ENCODE measurements around the gene PPM1K.

Gene PPM1K

DNA sequence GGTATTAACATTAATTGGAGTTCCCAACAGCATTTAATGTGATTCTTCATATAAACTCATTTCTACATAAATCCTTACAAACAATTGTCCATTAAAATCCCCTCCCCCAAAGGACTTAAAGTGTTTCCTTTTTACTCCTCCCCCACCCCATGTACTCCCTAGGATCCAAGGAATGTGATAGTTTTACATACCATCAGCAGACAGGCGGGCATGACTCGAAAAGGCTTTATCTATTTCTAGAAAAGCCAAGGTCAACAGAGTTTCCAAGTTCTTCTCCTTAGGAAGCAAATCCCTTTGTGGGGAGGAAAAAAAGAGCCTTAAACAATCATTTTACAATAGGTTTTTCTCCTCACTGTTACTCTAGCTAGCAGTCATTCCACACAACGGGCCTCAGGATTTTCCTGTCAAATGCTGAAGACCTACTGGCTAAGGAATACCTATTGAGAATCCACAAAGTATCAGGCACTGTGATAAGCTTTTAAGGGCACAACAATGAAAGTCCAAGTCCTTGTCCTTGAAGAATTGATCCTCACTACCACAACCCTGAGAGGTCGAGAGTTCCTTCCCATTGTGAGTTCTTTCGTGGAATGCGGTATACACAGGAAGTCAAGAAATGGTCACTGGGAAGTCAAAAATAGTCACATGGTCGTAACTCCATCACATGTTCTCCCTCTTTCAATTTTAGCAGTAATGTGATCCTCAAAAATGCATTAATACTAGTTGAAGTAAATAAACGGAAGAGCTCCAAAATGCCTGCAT is 7.2 kb downstream of the PPM1K start:
- no CpG with 5 or more reads among the region's 8 CpGs for WGBS (ENCODE audit: insufficient coverage, insufficient read length)
- H3K27ac ChIP-seq (ENCODE audit: low read length) = no peak overlapping the region
- H3K4me3 ChIP-seq (ENCODE audit: low read length) = no peak overlapping the region
- DNase-seq (ENCODE audit: low read depth, low spot score) = no peak
- no peaks in the 10 kb centered on the region for H3K27me3 ChIP-seq (ENCODE audit: control insufficient read depth, insufficient read depth, low read length)
- H3K9me3 ChIP-seq (ENCODE audit: control insufficient read depth, insufficient read depth, low read length) = no peaks in the 10 kb centered on the region; the same call in 1 of the 2 replicates
- H3K36me3 ChIP-seq (ENCODE audit: control insufficient read depth, insufficient read depth, low read length) = 0 out of 2 replicates have a peak, but pooled peaks cover 3% of the 10 kb centered on the region
- no peaks in the 10 kb centered on the region for H3K4me1 ChIP-seq (ENCODE audit: control insufficient read depth, insufficient read depth, low read length)

DNA sequence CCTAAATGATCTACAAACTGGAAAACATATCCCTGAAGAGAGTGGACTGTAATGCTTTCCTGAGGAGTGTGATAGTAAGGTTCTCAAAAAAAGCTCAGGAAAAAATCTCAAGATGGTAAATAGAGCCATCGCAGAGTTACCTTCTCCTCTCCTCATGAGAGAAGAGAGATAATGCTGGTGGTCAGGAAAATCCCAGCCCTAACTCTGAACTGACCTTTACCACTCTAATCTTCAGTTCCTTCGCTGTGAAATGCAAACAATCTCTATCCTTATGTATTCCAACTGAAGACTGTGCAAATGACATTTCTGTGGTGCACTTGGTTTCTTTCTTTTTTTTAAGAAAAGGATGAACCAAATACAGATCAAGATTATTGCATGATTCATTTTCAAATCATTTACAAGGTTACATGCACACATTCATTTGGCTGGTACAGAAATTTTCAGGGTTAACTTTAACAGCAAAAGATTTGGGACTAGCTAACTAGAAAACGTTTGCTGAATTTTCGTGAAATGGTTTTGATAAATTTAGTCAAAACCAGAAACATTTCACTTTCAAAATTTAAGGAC is 8.3 kb downstream of the PPM1K start:
- WGBS (ENCODE audit: insufficient coverage, insufficient read length) = no CpG with 5 or more reads among the region's 4 CpGs
- Histone ChIP-seq H3K4me3 (ENCODE audit: low read length) (no peak overlapping the region), H3K9me3 (ENCODE audit: control insufficient read depth, insufficient read depth, low read length) (no peaks in the 10 kb centered on the region; the same call in 1 of the 2 replicates), H3K36me3 (ENCODE audit: control insufficient read depth, insufficient read depth, low read length) (0 out of 2 replicates have a peak, but pooled peaks cover 3% of the 10 kb centered on the region), H3K27ac (ENCODE audit: low read length) (no peak overlapping the region), H3K4me1 (ENCODE audit: control insufficient read depth, insufficient read depth, low read length) (no peaks in the 10 kb centered on the region), H3K27me3 (ENCODE audit: control insufficient read depth, insufficient read depth, low read length) (no peaks in the 10 kb centered on the region)
- no peak for DNase-seq (ENCODE audit: low read depth, low spot score)

DNA sequence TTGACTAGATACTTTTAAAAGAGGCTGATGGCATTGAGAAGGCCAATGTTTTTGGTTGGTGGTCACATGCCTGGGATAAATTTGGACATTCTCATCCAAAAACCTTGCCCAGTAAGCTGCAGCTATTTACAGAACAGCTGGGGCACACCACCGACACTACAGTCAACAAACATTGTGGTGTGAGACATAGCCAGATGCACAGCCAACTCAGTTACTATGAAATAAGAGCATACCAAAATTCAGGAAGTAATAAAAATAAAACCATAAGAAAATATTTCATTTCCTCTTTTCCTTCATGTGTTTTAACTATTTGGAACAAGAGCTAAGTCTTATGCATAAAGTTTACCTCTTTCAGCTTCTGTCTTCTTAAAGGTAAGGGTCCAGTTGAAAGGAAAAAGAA is 8.8 kb downstream of the PPM1K start:
- no peak for DNase-seq (ENCODE audit: low read depth, low spot score)
- no CpG with 5 or more reads among the region's 1 CpG for WGBS (ENCODE audit: insufficient coverage, insufficient read length)

DNA sequence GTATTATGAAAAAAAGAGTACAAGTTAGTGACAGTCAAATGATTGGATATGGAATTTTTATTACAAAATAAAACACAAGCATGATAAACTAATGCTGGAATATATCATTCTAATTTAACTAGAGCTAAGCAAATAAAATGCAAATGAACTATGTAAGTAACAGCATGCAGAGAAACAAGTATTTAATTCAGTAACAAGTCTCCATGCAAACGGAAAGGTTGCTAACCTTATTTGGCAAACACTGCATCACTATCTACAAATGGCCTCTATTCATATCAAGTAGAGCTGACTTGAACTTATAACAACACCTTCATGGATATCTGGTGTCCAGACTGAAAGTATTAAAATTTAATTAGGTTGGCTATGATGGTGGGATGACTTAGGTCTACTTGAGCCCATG is 15.4 kb downstream of the PPM1K start:
- no peak for DNase-seq (ENCODE audit: low read depth, low spot score)
- Histone ChIP-seq H3K36me3 (ENCODE audit: control insufficient read depth, insufficient read depth, low read length) (peaks cover 8% of the 10 kb centered on the region; the same call in 1 of the 2 replicates), H3K27ac (ENCODE audit: low read length) (no peak overlapping the region), H3K4me1 (ENCODE audit: control insufficient read depth, insufficient read depth, low read length) (no peaks in the 10 kb centered on the region), H3K4me3 (ENCODE audit: low read length) (no peak overlapping the region), H3K9me3 (ENCODE audit: control insufficient read depth, insufficient read depth, low read length) (no peaks in the 10 kb centered on the region), H3K27me3 (ENCODE audit: control insufficient read depth, insufficient read depth, low read length) (no peaks in the 10 kb centered on the region)
- no CpG with 5 or more reads among the region's 1 CpG for WGBS (ENCODE audit: insufficient coverage, insufficient read length)

More for the DNA sequence above, 8.8 kb downstream of the PPM1K start:
- no peaks in the 10 kb centered on the region for H3K27me3 ChIP-seq (ENCODE audit: control insufficient read depth, insufficient read depth, low read length)
- H3K4me3 ChIP-seq (ENCODE audit: low read length) = no peak overlapping the region
- H3K36me3 ChIP-seq (ENCODE audit: control insufficient read depth, insufficient read depth, low read length) = 0 out of 2 replicates have a peak, but pooled peaks cover 3% of the 10 kb centered on the region
- H3K9me3 ChIP-seq (ENCODE audit: control insufficient read depth, insufficient read depth, low read length) = no peaks in the 10 kb centered on the region; the same call in 1 of the 2 replicates
- H3K27ac ChIP-seq (ENCODE audit: low read length) = no peak overlapping the region
- no peaks in the 10 kb centered on the region for H3K4me1 ChIP-seq (ENCODE audit: control insufficient read depth, insufficient read depth, low read length)

DNA sequence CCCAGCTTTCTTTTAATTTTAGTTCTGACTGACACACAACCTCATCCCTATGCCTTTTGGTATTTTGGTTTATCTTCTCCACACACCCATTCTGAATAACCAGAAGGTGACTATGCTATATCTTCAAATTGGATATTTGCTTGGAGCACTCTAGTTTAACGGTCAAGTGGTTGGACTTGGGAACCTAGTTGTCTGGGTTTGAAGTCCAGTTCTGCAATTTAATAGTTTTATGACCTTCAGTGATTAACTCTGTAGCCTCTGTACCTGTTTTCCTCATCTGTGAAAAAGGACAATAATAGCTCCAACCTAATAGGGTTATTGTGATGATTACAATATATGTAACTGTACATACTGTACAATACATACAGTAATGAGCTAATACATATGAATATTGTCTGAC is 20.0 kb downstream of the PPM1K start:
- WGBS (ENCODE audit: insufficient coverage, insufficient read length) = no CpG with 5 or more reads among the region's 1 CpG
- DNase-seq (ENCODE audit: low read depth, low spot score) = no peak
- H3K4me3 ChIP-seq (ENCODE audit: low read length) = no peak overlapping the region
- H3K27me3 ChIP-seq (ENCODE audit: control insufficient read depth, insufficient read depth, low read length) = no peaks in the 10 kb centered on the region
- H3K9me3 ChIP-seq (ENCODE audit: control insufficient read depth, insufficient read depth, low read length) = no peaks in the 10 kb centered on the region
- H3K4me1 ChIP-seq (ENCODE audit: control insufficient read depth, insufficient read depth, low read length) = no peaks in the 10 kb centered on the region
- peaks cover 8% of the 10 kb centered on the region; the same call in 1 of the 2 replicates for H3K36me3 ChIP-seq (ENCODE audit: control insufficient read depth, insufficient read depth, low read length)
- no peak overlapping the region for H3K27ac ChIP-seq (ENCODE audit: low read length)

DNA sequence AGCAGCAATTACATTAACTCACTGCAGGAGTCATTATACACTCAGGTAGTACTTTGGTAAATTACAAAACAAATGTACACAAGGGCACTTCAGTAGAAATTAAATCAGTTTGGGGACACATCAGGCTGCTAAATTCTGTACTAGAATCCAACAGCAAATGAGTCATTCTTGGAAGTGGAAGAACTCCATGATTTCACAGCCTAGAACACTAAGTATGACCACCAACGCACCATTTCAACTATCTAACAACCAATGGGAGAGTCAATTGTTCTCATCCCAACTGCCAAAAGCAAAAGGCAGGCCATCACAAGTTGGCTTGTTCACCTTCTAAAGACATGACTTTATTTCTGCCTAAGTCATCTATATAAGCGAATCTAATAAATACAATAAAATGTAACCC is 26.6 kb downstream of the PPM1K start:
- H3K9me3 ChIP-seq (ENCODE audit: control insufficient read depth, insufficient read depth, low read length) = no peaks in the 10 kb centered on the region
- H3K4me1 ChIP-seq (ENCODE audit: control insufficient read depth, insufficient read depth, low read length) = no peaks in the 10 kb centered on the region
- no peaks in the 10 kb centered on the region; the same call in 1 of the 2 replicates for H3K36me3 ChIP-seq (ENCODE audit: control insufficient read depth, insufficient read depth, low read length)
- H3K4me3 ChIP-seq (ENCODE audit: low read length) = no peak overlapping the region
- DNase-seq (ENCODE audit: low read depth, low spot score) = no peak
- no peak overlapping the region for H3K27ac ChIP-seq (ENCODE audit: low read length)
- no peaks in the 10 kb centered on the region for H3K27me3 ChIP-seq (ENCODE audit: control insufficient read depth, insufficient read depth, low read length)
- WGBS (ENCODE audit: insufficient coverage, insufficient read length) = no CpG with 5 or more reads among the region's 2 CpGs

DNA sequence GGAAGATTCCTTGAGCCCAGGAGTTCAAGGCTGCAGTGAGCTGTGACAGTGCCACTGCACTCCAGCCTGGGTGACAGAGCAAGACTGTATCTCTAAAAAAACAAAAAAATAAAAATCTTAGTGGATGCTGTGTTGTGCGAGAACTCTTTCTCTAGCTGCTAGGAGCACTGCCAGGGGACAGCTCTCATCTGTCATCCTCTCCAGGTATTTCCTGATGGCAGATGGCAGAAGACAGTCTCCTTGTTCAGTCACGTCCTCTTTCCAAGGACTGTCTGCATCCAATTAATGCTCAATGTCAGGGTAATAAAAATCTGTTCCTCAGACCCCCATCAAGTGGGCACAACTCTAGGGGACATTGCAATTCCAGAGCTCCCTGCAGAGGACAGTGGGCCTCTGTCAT is 29.2 kb downstream of the PPM1K start:
- no peaks in the 10 kb centered on the region for H3K9me3 ChIP-seq (ENCODE audit: control insufficient read depth, insufficient read depth, low read length)
- H3K27me3 ChIP-seq (ENCODE audit: control insufficient read depth, insufficient read depth, low read length) = no peaks in the 10 kb centered on the region
- no CpG with 5 or more reads among the region's 2 CpGs for WGBS (ENCODE audit: insufficient coverage, insufficient read length)
- H3K4me1 ChIP-seq (ENCODE audit: control insufficient read depth, insufficient read depth, low read length) = no peaks in the 10 kb centered on the region
- H3K27ac ChIP-seq (ENCODE audit: low read length) = no peak overlapping the region
- no peak overlapping the region for H3K4me3 ChIP-seq (ENCODE audit: low read length)
- no peak for DNase-seq (ENCODE audit: low read depth, low spot score)
- no peaks in the 10 kb centered on the region for H3K36me3 ChIP-seq (ENCODE audit: control insufficient read depth, insufficient read depth, low read length)

DNA sequence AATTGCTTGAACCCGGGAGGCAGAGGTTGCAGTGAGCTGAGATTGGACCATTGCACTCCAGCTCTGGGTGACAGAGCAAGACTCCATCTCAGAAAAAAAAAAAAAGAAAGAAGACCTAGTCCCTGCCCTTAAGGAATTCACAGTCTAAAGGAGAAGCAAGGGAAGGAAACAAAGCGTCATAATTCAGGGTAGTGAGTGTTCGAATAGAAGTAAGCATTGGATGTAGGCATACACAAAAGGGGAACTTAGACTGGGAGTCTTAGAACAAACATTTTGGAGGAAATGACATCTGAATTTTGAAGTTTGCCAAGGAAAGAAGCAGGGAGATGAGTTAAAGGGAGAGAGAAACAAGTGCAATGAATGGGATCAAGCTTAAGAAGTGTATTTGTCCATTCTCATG is 32.4 kb downstream of the PPM1K start:
- H3K36me3 ChIP-seq (ENCODE audit: control insufficient read depth, insufficient read depth, low read length) = no peaks in the 10 kb centered on the region
- WGBS (ENCODE audit: insufficient coverage, insufficient read length) = no CpG with 5 or more reads among the region's 3 CpGs
- DNase-seq (ENCODE audit: low read depth, low spot score) = no peak
- H3K4me1 ChIP-seq (ENCODE audit: control insufficient read depth, insufficient read depth, low read length) = no peaks in the 10 kb centered on the region
- H3K4me3 ChIP-seq (ENCODE audit: low read length) = no peak overlapping the region
- no peaks in the 10 kb centered on the region for H3K27me3 ChIP-seq (ENCODE audit: control insufficient read depth, insufficient read depth, low read length)
- H3K27ac ChIP-seq (ENCODE audit: low read length) = no peak overlapping the region
- H3K9me3 ChIP-seq (ENCODE audit: control insufficient read depth, insufficient read depth, low read length) = no peaks in the 10 kb centered on the region

DNA sequence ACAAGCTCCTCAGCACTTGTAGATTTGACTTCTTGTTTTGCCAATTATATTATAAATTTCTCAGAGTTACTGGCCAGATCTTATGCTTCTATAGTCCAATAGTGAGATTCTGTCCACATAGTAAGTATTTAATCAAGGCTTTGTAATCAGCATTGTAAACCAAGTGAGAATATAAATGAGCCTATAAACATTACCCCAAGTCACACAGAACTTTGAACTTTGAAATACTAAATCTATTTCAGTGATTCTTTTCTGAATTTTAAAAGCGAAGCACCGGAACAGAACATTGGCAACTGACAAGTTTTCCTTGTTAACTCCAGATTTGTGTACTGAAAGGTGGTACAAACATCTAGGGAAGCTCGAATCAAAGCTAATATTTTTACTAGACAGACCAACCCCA is 37.2 kb downstream of the PPM1K start:
- DNase-seq (ENCODE audit: low read depth, low spot score) = no peak
- Histone ChIP-seq H3K27ac (ENCODE audit: low read length) (no peak overlapping the region), H3K27me3 (ENCODE audit: control insufficient read depth, insufficient read depth, low read length) (no peaks in the 10 kb centered on the region), H3K36me3 (ENCODE audit: control insufficient read depth, insufficient read depth, low read length) (no peaks in the 10 kb centered on the region), H3K9me3 (ENCODE audit: control insufficient read depth, insufficient read depth, low read length) (no peaks in the 10 kb centered on the region), H3K4me1 (ENCODE audit: control insufficient read depth, insufficient read depth, low read length) (no peaks in the 10 kb centered on the region), H3K4me3 (ENCODE audit: low read length) (no peak overlapping the region)
- no CpG with 5 or more reads among the region's 3 CpGs for WGBS (ENCODE audit: insufficient coverage, insufficient read length)

DNA sequence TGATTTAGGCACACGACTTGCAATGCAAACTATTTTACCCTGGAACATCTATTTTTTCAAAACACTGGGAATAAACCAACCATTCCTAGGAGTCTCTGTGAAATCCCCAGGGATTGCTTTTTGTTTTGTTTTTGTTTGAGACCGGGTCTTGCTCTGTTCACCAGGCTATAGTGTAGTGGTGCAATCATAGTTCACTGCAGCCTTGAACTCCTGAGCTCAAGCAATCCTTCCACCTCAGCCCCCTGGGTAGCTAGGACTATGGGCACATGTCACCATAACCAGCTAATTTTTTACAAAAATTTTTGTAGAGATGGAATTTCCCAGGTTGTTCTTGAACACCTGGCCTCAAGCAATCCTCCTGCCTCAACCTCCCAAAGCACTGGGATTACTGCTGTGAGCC is 37.8 kb downstream of the PPM1K start:
- WGBS (ENCODE audit: insufficient coverage, insufficient read length) = no CpG with 5 or more reads among the region's 2 CpGs
- H3K9me3 ChIP-seq (ENCODE audit: control insufficient read depth, insufficient read depth, low read length) = no peaks in the 10 kb centered on the region
- H3K4me3 ChIP-seq (ENCODE audit: low read length) = no peak overlapping the region
- no peaks in the 10 kb centered on the region for H3K36me3 ChIP-seq (ENCODE audit: control insufficient read depth, insufficient read depth, low read length)
- H3K27me3 ChIP-seq (ENCODE audit: control insufficient read depth, insufficient read depth, low read length) = no peaks in the 10 kb centered on the region
- no peak for DNase-seq (ENCODE audit: low read depth, low spot score)
- no peak overlapping the region for H3K27ac ChIP-seq (ENCODE audit: low read length)
- H3K4me1 ChIP-seq (ENCODE audit: control insufficient read depth, insufficient read depth, low read length) = no peaks in the 10 kb centered on the region
